ENCODE data around the gene RIOK1.

GRCh38 chr6:7419065-7419464 lies 29.5 kb downstream of the RIOK1 start:
- TF ChIP-seq CTCF (IDR thresholded peaks at IDR 0.05 in 2 of 3, conservative IDR thresholded peaks at IDR 0.05 in 1 of 3; ENCODE audit: borderline replicate concordance in 1 of 3, insufficient read depth in 1 of 3, low read depth in 2 of 3, low read length in 2 of 3) (no peak), EZH2phosphoT487 (IDR thresholded peaks at IDR 0.05; ENCODE audit: borderline replicate concordance) (no peak), POLR2AphosphoS5 (IDR thresholded peaks at IDR 0.05; ENCODE audit: low read depth, low read length) (no peak), SIN3A (IDR thresholded peaks at IDR 0.05; ENCODE audit: low read depth) (no peak), EZH2 (IDR thresholded peaks at IDR 0.05) (no peak), RAD21 (IDR thresholded peaks at IDR 0.05; ENCODE audit: low read depth) (no peak), CBX3 (IDR thresholded peaks at IDR 0.05; ENCODE audit: low read depth) (no peak), SP1 (IDR thresholded peaks at IDR 0.05; ENCODE audit: low read depth) (no peak), POLR2A (IDR thresholded peaks at IDR 0.05; ENCODE audit: borderline replicate concordance, extremely low read depth, insufficient read depth, insufficient read length) (no peak), ZFX (IDR thresholded peaks at IDR 0.05) (no peak)
